ENCODE measurements around the gene POLR2F.

The POLR2F gene

DNA sequence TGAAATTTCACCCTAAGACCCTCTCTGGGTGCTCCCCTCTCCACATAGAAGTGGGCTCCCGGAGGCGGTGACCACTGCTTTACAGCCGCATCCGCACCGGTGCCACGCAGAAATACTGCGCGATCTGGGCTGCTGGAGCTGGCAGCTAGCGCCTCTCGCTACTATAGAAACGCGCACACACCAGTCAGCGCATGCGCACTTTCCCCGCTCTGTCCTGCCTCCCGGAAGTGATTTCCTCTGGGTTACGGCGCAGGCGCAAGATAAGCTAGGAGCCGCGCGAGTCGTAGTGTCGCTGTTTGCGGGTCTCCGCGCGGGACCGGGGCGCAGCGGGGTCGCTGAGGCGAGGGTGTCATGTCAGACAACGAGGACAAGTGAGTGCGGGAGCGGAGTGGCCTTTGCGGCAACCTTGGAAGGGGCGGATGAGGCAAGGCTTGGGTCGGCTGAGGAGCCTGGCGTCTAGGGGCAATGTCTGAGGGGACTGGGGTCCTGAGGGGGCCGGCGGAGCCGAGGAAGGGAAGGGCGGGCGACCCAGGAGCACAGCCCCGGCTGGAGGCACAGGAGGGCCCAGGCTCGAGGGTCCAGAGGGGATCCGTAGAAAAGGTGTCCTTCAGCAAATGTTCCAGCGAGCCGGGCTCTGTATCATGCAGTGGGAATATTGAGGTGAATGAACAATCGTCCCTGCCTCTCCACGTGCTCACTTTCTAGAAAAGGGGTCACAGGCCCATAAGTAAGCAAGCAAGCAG lies at the start of gene POLR2F, which contains the start of gene C22orf23 (continued):
- TF ChIP-seq, protein P1, sequence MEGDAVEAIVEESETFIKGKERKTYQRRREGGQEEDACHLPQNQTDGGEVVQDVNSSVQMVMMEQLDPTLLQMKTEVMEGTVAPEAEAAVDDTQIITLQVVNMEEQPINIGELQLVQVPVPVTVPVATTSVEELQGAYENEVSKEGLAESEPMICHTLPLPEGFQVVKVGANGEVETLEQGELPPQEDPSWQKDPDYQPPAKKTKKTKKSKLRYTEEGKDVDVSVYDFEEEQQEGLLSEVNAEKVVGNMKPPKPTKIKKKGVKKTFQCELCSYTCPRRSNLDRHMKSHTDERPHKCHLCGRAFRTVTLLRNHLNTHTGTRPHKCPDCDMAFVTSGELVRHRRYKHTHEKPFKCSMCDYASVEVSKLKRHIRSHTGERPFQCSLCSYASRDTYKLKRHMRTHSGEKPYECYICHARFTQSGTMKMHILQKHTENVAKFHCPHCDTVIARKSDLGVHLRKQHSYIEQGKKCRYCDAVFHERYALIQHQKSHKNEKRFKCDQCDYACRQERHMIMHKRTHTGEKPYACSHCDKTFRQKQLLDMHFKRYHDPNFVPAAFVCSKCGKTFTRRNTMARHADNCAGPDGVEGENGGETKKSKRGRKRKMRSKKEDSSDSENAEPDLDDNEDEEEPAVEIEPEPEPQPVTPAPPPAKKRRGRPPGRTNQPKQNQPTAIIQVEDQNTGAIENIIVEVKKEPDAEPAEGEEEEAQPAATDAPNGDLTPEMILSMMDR (tag by site-specific recombination; IDR thresholded peaks at IDR 0.05) = peak; percentile 74
- TF ChIP-seq ZNF184 (tag by site-specific recombination; IDR thresholded peaks at IDR 0.05) (no peak), ZNF580 (tag by site-specific recombination; IDR thresholded peaks at IDR 0.05) (no peak), GLIS2 (tag by site-specific recombination; IDR thresholded peaks at IDR 0.05) (no peak), OVOL3 (tag by site-specific recombination; IDR thresholded peaks at IDR 0.05) (no peak), ZNF645 (tag by site-specific recombination; IDR thresholded peaks at IDR 0.05) (no peak), ZNF664 (tag by site-specific recombination; IDR thresholded peaks at IDR 0.05) (no peak), KLF16 (tag by site-specific recombination; IDR thresholded peaks at IDR 0.05) (peak; percentile 30; the same call in 1 of the 2 replicates), ZNF133 (tag by site-specific recombination; IDR thresholded peaks at IDR 0.05) (no peak), ZNF660 (tag by site-specific recombination; IDR thresholded peaks at IDR 0.05) (no peak), KLF9 (tag by site-specific recombination; IDR thresholded peaks at IDR 0.05; ENCODE audit: low read depth) (peak; percentile 4; the same call in 1 of the 2 replicates), SP3 (tag by site-specific recombination; IDR thresholded peaks at IDR 0.05) (0 out of 2 replicates have a peak, but pooled peaks have one; percentile 12), ZNF692 (tag by site-specific recombination; IDR thresholded peaks at IDR 0.05) (0 out of 2 replicates have a peak, but pooled peaks have one; percentile 11), ZNF37A (tag by site-specific recombination; IDR thresholded peaks at IDR 0.05) (no peak), ZNF518A (tag by site-specific recombination; conservative IDR thresholded peaks at IDR 0.05; ENCODE audit: low read depth) (0 out of 2 replicates have a peak, but pooled peaks have one; percentile 47), YY2 (tag by site-specific recombination; IDR thresholded peaks at IDR 0.05) (no peak), ZBTB17 (tag by site-specific recombination; IDR thresholded peaks at IDR 0.05) (peak; percentile 60; the same call in 1 of the 2 replicates), ZXDB (tag by site-specific recombination; IDR thresholded peaks at IDR 0.05) (no peak; the same call in 1 of the 2 replicates), ZNF449 (tag by site-specific recombination; IDR thresholded peaks at IDR 0.05) (no peak), ZNF610 (tag by site-specific recombination; IDR thresholded peaks at IDR 0.05; ENCODE audit: borderline replicate concordance) (no peak), GLI2 (tag by site-specific recombination; IDR thresholded peaks at IDR 0.05; ENCODE audit: borderline replicate concordance, low read depth) (no peak), ZNF549 (tag by site-specific recombination; IDR thresholded peaks at IDR 0.05) (no peak)
- TF ChIP-seq, protein P2, sequence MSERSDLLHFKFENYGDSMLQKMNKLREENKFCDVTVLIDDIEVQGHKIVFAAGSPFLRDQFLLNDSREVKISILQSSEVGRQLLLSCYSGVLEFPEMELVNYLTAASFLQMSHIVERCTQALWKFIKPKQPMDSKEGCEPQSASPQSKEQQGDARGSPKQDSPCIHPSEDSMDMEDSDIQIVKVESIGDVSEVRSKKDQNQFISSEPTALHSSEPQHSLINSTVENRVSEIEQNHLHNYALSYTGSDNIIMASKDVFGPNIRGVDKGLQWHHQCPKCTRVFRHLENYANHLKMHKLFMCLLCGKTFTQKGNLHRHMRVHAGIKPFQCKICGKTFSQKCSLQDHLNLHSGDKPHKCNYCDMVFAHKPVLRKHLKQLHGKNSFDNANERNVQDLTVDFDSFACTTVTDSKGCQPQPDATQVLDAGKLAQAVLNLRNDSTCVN (tag by site-specific recombination; optimal IDR thresholded peaks at IDR 0.05) = peak; percentile 95
- TF ChIP-seq, protein P3, sequence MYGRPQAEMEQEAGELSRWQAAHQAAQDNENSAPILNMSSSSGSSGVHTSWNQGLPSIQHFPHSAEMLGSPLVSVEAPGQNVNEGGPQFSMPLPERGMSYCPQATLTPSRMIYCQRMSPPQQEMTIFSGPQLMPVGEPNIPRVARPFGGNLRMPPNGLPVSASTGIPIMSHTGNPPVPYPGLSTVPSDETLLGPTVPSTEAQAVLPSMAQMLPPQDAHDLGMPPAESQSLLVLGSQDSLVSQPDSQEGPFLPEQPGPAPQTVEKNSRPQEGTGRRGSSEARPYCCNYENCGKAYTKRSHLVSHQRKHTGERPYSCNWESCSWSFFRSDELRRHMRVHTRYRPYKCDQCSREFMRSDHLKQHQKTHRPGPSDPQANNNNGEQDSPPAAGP (tag by site-specific recombination; IDR thresholded peaks at IDR 0.05) = 0 out of 2 replicates have a peak, but pooled peaks have one; percentile 28
